GM12878 (cell line): ENCODE results near the gene TNS4.

Source experiments
- BHLHE40 ChIP-seq, 2 experiments: fragments of 450-650 bp in 1 of 2; IDR thresholded peaks; 2 replicates each; pipeline ENCODE4 v1.6.1; 2011 to 2017; ENCODE audit warnings: low read depth in 2 of 2, borderline replicate concordance in 1 of 2, improper control_type of control experiment in 1 of 2, low read length in 1 of 2, mild to moderate bottlenecking in 1 of 2
- CREB1 ChIP-seq: IDR thresholded peaks from 2 replicates; pipeline ENCODE4 v1.6.1; 2012; ENCODE audit warnings: low read depth, mild to moderate bottlenecking, inconsistent platforms
- CTCF ChIP-seq, 3 experiments: IDR thresholded peaks in 2 of 3; conservative IDR thresholded peaks in 1 of 3; 2 replicates each; pipeline ENCODE4 v1.5.1; 2011; ENCODE audit warnings: low read depth in 3 of 3, low read length in 3 of 3, mild to moderate bottlenecking in 3 of 3, control low read depth in 2 of 3, moderate library complexity in 2 of 3, inconsistent platforms in 1 of 3, mixed read lengths in 1 of 3; ENCODE audit not compliant: control insufficient read depth in 2 of 3, insufficient read depth in 1 of 3; ENCODE audit errors: extremely low read depth in 1 of 3
- EZH2 ChIP-seq: IDR thresholded peaks from 2 replicates; pipeline ENCODE4 v1.6.1; 2012; ENCODE audit warnings: low read depth, mild to moderate bottlenecking, control low read depth, inconsistent platforms, low read length, borderline replicate concordance; ENCODE audit not compliant: control insufficient read depth
- FOXM1 ChIP-seq: IDR thresholded peaks from 2 replicates; pipeline ENCODE4 v1.6.1; 2012; ENCODE audit warnings: low read depth, mild to moderate bottlenecking, inconsistent platforms, low read length, moderate library complexity
- JUNB ChIP-seq: IDR thresholded peaks from 2 replicates; pipeline ENCODE4 v1.6.1; 2016; ENCODE audit warnings: antibody characterized with exemption, mild to moderate bottlenecking
- MAX ChIP-seq: IDR thresholded peaks from 2 replicates; pipeline ENCODE4 v1.6.1; 2012; ENCODE audit warnings: low read depth, low read length, improper control_type of control experiment
- NBN ChIP-seq: fragments of 450-650 bp; IDR thresholded peaks from 2 replicates; pipeline ENCODE4 v1.6.1; 2016
- POLR2A ChIP-seq: IDR thresholded peaks from 2 replicates; pipeline ENCODE4 v1.6.1; 2011; ENCODE audit warnings: low read depth, mild to moderate bottlenecking, low read length
- POLR2AphosphoS2 ChIP-seq: IDR thresholded peaks from 2 replicates; pipeline ENCODE4 v1.6.1; 2011; ENCODE audit warnings: low read depth, mild to moderate bottlenecking, low read length, improper control_type of control experiment, moderate library complexity
- POLR2AphosphoS5 ChIP-seq: IDR thresholded peaks from 2 replicates; pipeline ENCODE4 v1.6.1; 2011; ENCODE audit warnings: mild to moderate bottlenecking, low read length, inconsistent platforms

- no peak for TF ChIP-seq CTCF (IDR thresholded peaks at IDR 0.05 in 2 of 3, conservative IDR thresholded peaks at IDR 0.05 in 1 of 3; ENCODE audit: control insufficient read depth in 2 of 3, extremely low read depth in 1 of 3, insufficient read depth in 1 of 3, low read depth in 3 of 3, low read length in 3 of 3)
- TF ChIP-seq POLR2A, result no peak
- TF ChIP-seq CREB1, result no peak
- TF ChIP-seq POLR2AphosphoS5, result no peak
- TF ChIP-seq POLR2AphosphoS2, result no peak
- no peak for TF ChIP-seq MAX
- no peak for TF ChIP-seq EZH2
- no peak for TF ChIP-seq BHLHE40 (IDR thresholded peaks at IDR 0.05; ENCODE audit: borderline replicate concordance in 1 of 2, low read depth in 2 of 2, low read length in 1 of 2)
- TF ChIP-seq NBN, result no peak
- no peak for TF ChIP-seq JUNB
- TF ChIP-seq FOXM1, result no peak
These were observed 44.9 kb downstream of the TNS4 start for GRCh38 chr17:40456396-40456951.
